Left lung (tissue), 14 donors: ENCODE measurements around the gene SPANXC. TPM values are rescaled to one million over a fixed set of nuclear protein-coding genes. Genes with fewer than 3 reads are reported as not detected.
"Not testable (repeated sequence)": the region's sequence is repeated elsewhere in the genome, so short reads cannot be mapped to it uniquely, and the experiment has no call there.

Experiments used
- ATAC-seq: fragments of 200-7000 bp; cut with Tn5 transposase; one replicate; pipeline ENCODE4 v1.9.1; 2020; ENCODE audit warnings: moderate library complexity
- DNase-seq, 4 donors: peaks; one replicate each; pipeline ENCODE4 v3.0.0-alpha.2; 2013 to 2020
- H3K27ac ChIP-seq, 2 donors: fragments of 200-600 bp; sonication (generic) in 1 of 2; one replicate each; pipeline versions ENCODE4 v1.5.0 to v1.8.0; 2020 to 2021
- H3K27me3 ChIP-seq, 2 donors: fragments of 200-600 bp; sonication (generic) in 1 of 2; one replicate each; pipeline versions ENCODE4 v1.5.0 to v1.8.0; 2020 to 2021
- H3K36me3 ChIP-seq, 2 donors: fragments of 200-600 bp; sonication (generic) in 1 of 2; one replicate each; pipeline versions ENCODE4 v1.5.0 to v1.8.0; 2020 to 2021
- H3K4me1 ChIP-seq, 2 donors: fragments of 200-600 bp; one replicate each; pipeline ENCODE4 v1.8.0; 2021
- H3K4me3 ChIP-seq, 2 donors: fragments of 200-600 bp; sonication (generic) in 1 of 2; one replicate each; pipeline versions ENCODE4 v1.5.0 to v1.8.0; 2020 to 2021; ENCODE audit warnings: mild to moderate bottlenecking in 1 of 2
- H3K9me3 ChIP-seq, 2 donors: fragments of 200-600 bp; sonication (generic) in 1 of 2; one replicate each; pipeline versions ENCODE4 v1.5.0 to v1.8.0; 2020 to 2021
- CTCF ChIP-seq, 2 donors: fragments of 200-600 bp; sonication (generic) in 1 of 2; IDR thresholded peaks; one replicate each; pipeline versions ENCODE4 v1.5.0 to v1.8.0; 2021; ENCODE audit warnings: antibody characterized with exemption in 2 of 2
- intact Hi-C, 2 donors: fragments of 100-400 bp; cut with DNase I; formaldehyde crosslinking; loops; one replicate each; pipeline versions ENCODE4 v1.11.2 to v1.14.2; 2022
- long read RNA-seq, 12 donors: library from polyadenylated mRNA in 2 of 12; unstranded in 2 of 12; transcript quantifications; one replicate each; pipeline ENCODE4 v2.0.0 and lab custom pipeline, GENCODE V29; 2019 to 2026
- polyA plus RNA-seq, 6 donors: library from polyadenylated mRNA; unstranded; fragments of 120-200 nt; gene quantifications; one replicate each; pipeline ENCODE4 v1.2.1, GENCODE V29; 2013; ENCODE audit not compliant: insufficient read length in 6 of 6
- total RNA-seq, 2 donors: library from RNA; stranded (reverse); fragmentation: NEBNext Ultra II Directional; extraction: Animal tissue kit (Norgen Biotek cat#: 25700); gene quantifications; one replicate each; pipeline ENCODE4 v1.2.1, GENCODE V29; 2021
- donor health status: DM: no; HTN: yes; CAD: no.
- donor health status: DM: no; HTN: no; CAD: no.

Gene SPANXC
- total RNA-seq (not detected), polyA plus RNA-seq (not detected)
- long read RNA-seq, donor 1 = 0 reads
- long read RNA-seq, donor 2 = 0 reads
- long read RNA-seq, donor 3 = 0 reads
- long read RNA-seq, donor 4 = 0 reads
- long read RNA-seq, donor 5 = 0 reads
- long read RNA-seq, donor 6 = 0 reads
- long read RNA-seq, donor 7 = 0 reads
- long read RNA-seq, donor 8 = 0 reads
- long read RNA-seq, donor 9 = 0 reads
- long read RNA-seq, donor 10 = 0 reads
- long read RNA-seq, donor 11 = 0 reads
- long read RNA-seq, donor 12 = 0 reads

GRCh38 chrX:141242417-141242816 lies at the start of gene SPANXC:
TSS of gene SPANXC (minus strand) at chrX:141242517. CDS start at chrX:141242457, 60 bp downstream.
- H3K9me3 ChIP-seq, H3K4me1 ChIP-seq, H3K4me3 ChIP-seq, intact Hi-C loops, H3K36me3 ChIP-seq, DNase-seq, H3K27ac ChIP-seq, ATAC-seq, H3K27me3 ChIP-seq: not testable (repeated sequence)

- intact Hi-C loops = no loop called here
- peak in 1 of 4 donors; percentile 12 for DNase-seq
- H3K9me3 ChIP-seq = no peaks in the 10 kb centered on the region
- H3K27me3 ChIP-seq = no peaks in the 10 kb centered on the region
- H3K4me1 ChIP-seq = no peaks in the 10 kb centered on the region
- TF ChIP-seq CTCF (IDR thresholded peaks at IDR 0.05) = no peak
- no peak overlapping the region for H3K4me3 ChIP-seq
- no peak overlapping the region for H3K27ac ChIP-seq
- no peaks in the 10 kb centered on the region for H3K36me3 ChIP-seq
- no peak for ATAC-seq
These were observed 37.2 kb upstream of the SPANXC start for GRCh38 chrX:141279476-141279875.

GRCh38 chrX:141278306-141278705 lies 36.0 kb upstream of the SPANXC start:
- intact Hi-C loops = no loop called here
- H3K4me1 ChIP-seq = no peaks in the 10 kb centered on the region
- H3K4me3 ChIP-seq = no peak overlapping the region
- ATAC-seq (peak; percentile 87), DNase-seq (no peak)
- peak; percentile 33 to 53 for TF ChIP-seq CTCF (IDR thresholded peaks at IDR 0.05)
- no peaks in the 10 kb centered on the region for H3K9me3 ChIP-seq
- no peaks in the 10 kb centered on the region for H3K36me3 ChIP-seq
- H3K27me3 ChIP-seq = no peaks in the 10 kb centered on the region
- no peak overlapping the region for H3K27ac ChIP-seq

GRCh38 chrX:141258080-141258479 lies 15.8 kb upstream of the SPANXC start:
- Histone ChIP-seq H3K27ac (no peak overlapping the region), H3K4me3 (no peak overlapping the region), H3K27me3 (no peaks in the 10 kb centered on the region), H3K9me3 (no peaks in the 10 kb centered on the region), H3K4me1 (no peaks in the 10 kb centered on the region), H3K36me3 (no peaks in the 10 kb centered on the region)
- TF ChIP-seq CTCF (IDR thresholded peaks at IDR 0.05) = no peak
- ATAC-seq (no peak), DNase-seq (no peak)
- intact Hi-C loops = no loop called here

- ATAC-seq (no peak), DNase-seq (no peak)
- H3K4me3 ChIP-seq = no peak overlapping the region
- H3K36me3 ChIP-seq = no peaks in the 10 kb centered on the region
- TF ChIP-seq CTCF (IDR thresholded peaks at IDR 0.05) = no peak
- no peaks in the 10 kb centered on the region for H3K27me3 ChIP-seq
- intact Hi-C loops = no loop called here
- H3K4me1 ChIP-seq = no peaks in the 10 kb centered on the region
- H3K9me3 ChIP-seq = no peaks in the 10 kb centered on the region
- H3K27ac ChIP-seq = no peak overlapping the region
These were observed 20.7 kb downstream of the SPANXC start for GRCh38 chrX:141221611-141222010.
